ENCODE measurements around the gene C5AR2. TPM values are rescaled to one million over a fixed set of nuclear protein-coding genes. Genes with fewer than 3 reads are reported as not detected.
A peak's percentile ranks its signal among the peaks of the same experiment; 100 is the strongest.
"Not testable (repeated sequence)": the region's sequence is repeated elsewhere in the genome, so short reads cannot be mapped to it uniquely, and the experiment has no call there.

C5AR2 gene
- total RNA-seq, 1 donor from 2014 or later = under 0.01 TPM

DNA sequence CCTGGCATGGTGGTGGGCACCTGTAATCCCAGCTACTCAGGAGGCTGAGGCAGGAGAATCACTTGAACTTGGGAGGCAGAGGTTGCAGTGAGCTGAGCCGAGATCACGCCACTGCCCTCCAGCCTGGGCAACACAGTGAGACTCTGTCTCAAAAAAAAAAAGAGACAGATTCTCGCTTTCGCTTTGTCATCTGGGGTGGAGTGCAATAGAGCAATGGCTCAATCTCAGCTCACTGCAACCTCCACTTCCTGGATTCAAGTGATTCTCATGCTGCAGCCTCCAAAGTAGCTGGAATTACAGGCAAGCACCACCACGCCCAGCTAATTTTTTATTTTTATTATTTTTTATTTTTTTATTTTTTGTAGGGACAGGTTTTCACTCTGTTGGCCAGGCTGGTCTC, 56.7 kb downstream of the C5AR2 start:
- DNase-seq = not testable (repeated sequence)

DNA sequence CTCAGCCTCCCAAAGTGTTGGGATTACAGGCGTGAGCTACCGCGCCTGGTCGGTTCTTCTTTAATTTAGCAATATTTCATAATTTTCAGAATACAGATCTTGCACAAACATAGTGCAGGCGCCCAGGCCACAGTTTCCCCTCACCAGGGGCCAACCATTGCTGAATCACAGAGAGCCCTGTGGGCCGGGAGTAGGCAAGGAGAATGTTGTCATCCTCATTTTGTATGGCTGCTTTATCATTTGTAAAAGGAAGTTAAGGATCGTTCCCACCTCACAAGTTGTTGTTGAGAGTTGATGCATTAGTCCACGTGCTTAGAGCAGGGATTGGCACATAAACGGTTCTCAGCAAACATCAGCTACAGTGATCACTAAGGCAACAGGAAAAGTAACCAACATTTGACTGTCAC, 57.2 kb downstream of the C5AR2 start:
- no peak for DNase-seq

DNA sequence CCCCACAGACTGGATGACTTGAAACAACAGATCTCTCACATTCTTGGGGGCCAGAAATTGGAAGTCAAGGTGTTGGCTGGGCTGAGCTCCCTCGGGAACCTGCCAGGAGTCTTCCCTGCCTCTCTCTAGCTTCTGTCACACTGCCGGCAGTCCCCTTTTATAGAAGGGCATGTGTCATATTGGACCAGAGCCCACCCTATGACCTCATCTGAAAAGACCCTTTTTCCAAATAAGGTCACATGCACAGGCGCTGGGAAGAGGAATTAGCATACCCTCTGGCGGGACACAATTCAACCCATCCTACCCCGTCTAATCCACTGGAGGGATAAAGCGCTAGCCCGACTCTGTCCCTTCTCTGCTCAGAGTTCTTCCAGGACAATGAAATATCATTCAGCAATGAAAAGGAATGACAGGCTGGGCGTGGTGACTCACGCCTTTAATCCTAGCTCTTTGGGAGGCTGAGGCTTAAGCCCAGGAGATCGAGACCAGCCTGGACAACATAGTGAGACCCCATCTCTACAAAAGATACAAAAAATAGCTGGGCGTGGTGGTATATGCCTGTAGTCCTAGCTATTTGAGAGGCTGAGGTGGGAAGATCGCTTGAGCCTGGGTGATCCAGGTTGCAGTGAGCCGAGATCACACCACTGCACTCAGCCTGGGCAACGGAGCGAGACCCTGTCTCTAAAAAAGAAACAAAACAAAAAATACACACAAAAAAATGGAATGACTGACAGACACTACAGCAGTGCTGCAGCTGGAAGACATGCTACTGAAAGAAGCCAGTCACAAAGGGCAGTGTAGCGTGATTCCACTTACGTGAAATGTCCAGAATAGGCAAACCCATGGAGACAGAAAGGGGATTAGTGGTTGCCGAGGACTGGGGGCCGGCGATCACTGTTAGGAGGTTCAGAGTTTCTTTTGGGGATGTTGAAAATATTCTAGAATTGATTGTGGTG, 58.8 kb downstream of the C5AR2 start:
- no peak for DNase-seq

DNA sequence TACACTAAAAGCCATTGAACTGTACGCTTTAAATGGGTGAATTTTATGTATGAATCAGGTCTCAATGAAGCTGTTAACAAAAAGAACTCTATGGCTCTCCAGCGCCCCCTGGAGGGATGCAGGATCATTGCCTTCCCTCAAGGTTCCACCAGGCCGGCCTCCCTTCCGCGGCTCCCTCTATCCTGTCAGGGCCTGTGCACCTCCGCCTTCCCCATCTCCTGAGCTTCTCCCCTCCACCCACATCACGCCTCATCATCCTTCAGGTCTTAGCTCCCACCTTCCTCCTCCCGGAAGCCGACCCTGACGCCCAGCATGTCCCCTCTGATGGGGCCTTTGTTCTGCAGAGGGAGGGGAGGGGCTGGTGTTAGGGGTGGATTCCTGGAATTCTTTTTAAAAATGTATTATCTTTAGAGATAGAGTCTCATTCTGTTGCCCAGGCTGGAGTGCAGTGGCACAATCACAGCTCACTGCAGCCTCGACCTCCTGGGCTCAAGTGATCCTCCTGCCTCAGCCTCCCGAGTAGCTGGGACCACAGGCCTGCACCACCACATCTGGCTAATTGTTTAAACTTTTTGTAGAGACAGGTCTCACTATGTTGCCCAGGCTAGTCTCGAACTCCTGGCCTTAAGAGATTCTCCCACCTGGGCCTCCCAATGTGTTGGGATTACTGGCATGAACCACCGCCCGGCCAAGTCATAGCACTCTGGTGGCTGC, 59.7 kb downstream of the C5AR2 start:
- DNase-seq = peak; percentile 81

Other genes with a start within 250 kb of the C5AR2 start
- gene ZC3H4, start 218.4 kb upstream of the C5AR2 start, total RNA-seq = 11.9 and 21.9 TPM in 2 replicates
- 168 and 236 TPM in 2 replicates for gene SAE1, start 201.3 kb upstream of the C5AR2 start, total RNA-seq
- gene BBC3, start 101.0 kb upstream of the C5AR2 start, total RNA-seq = 24.5 and 26.9 TPM in 2 replicates
- gene CCDC9, start 75.7 kb upstream of the C5AR2 start, total RNA-seq = 3.4 and 4.9 TPM in 2 replicates
- gene INAFM1, start 57.3 kb upstream of the C5AR2 start, total RNA-seq = 1.1 and 1.5 TPM in 2 replicates
- not detected in 2 replicates for gene C5AR1, start 22.3 kb upstream of the C5AR2 start, total RNA-seq
- gene DHX34, start 17.1 kb downstream of the C5AR2 start, total RNA-seq = 10.9 and 12.2 TPM in 2 replicates
- 0.37 TPM in 1 of 2 replicates, not detected in the other for gene MEIS3, start 87.4 kb downstream of the C5AR2 start, total RNA-seq
- 0.17 TPM in 1 of 2 replicates, not detected in the other for gene SLC8A2, start 139.7 kb downstream of the C5AR2 start, total RNA-seq
- gene KPTN, start 152.0 kb downstream of the C5AR2 start, total RNA-seq = 4.3 and 6.7 TPM in 2 replicates
- 80.3 and 99.1 TPM in 2 replicates for gene NAPA, start 182.9 kb downstream of the C5AR2 start, total RNA-seq
- 0.33 and 1.2 TPM in 2 replicates for gene ZNF541, start 241.0 kb downstream of the C5AR2 start, total RNA-seq